PC-9 (cell line): ENCODE measurements around the gene OR1L6.

Experiments used
- EZH2 ChIP-seq: fragments of 200-600 bp; sonication (generic); IDR thresholded peaks from 2 replicates; pipeline ENCODE4 v1.8.0; 2017; ENCODE audit warnings: antibody characterized with exemption, low read depth
- TF ChIP-seq, protein P1 (sequence below): fragments of 200-600 bp; sonication (generic); conservative IDR thresholded peaks from 2 replicates; pipeline ENCODE4 v1.6.1; 2017; ENCODE audit warnings: mixed run types, antibody characterized with exemption, mild to moderate bottlenecking, moderate library complexity

DNA sequence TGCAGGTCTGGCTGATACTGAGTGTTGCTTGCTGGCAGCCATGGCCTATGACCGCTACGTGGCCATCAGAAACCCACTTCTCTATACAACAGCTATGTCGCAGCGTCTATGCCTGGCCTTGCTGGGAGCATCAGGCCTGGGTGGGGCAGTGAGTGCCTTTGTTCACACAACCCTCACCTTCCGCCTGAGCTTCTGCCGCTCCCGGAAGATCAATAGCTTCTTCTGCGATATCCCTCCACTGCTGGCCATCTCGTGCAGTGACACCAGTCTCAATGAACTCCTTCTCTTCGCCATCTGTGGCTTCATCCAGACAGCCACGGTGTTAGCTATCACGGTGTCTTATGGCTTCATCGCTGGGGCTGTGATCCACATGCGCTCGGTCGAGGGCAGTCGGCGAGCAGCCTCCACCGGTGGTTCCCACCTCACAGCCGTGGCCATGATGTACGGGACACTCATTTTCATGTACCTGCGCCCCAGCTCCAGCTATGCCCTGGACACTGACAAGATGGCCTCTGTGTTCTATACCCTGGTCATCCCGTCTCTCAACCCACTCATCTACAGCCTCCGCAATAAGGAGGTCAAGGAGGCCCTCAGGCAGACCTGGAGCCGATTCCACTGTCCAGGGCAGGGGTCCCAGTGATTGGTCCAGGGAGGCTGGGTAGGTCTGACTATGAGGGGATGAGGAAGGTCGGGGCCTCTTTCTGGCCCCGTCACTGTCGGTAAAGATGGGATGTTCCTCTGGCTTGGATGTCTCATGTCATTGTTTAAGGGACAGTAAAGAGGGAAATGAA is 47.3 kb downstream of the OR1L6 start:
- TF ChIP-seq, protein P1, sequence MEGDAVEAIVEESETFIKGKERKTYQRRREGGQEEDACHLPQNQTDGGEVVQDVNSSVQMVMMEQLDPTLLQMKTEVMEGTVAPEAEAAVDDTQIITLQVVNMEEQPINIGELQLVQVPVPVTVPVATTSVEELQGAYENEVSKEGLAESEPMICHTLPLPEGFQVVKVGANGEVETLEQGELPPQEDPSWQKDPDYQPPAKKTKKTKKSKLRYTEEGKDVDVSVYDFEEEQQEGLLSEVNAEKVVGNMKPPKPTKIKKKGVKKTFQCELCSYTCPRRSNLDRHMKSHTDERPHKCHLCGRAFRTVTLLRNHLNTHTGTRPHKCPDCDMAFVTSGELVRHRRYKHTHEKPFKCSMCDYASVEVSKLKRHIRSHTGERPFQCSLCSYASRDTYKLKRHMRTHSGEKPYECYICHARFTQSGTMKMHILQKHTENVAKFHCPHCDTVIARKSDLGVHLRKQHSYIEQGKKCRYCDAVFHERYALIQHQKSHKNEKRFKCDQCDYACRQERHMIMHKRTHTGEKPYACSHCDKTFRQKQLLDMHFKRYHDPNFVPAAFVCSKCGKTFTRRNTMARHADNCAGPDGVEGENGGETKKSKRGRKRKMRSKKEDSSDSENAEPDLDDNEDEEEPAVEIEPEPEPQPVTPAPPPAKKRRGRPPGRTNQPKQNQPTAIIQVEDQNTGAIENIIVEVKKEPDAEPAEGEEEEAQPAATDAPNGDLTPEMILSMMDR: no peak
- no peak for TF ChIP-seq EZH2
